Measurements from ENCODE around the gene RLBP1.
"Not testable (repeated sequence)": the region's sequence is repeated elsewhere in the genome, so short reads cannot be mapped to it uniquely, and the experiment has no call there.

RLBP1 gene

GRCh38 chr15:89221543-89221942 lies at the start of gene RLBP1:
RLBP1 (minus strand) TSS chr15:89221579; CDS start chr15:89218975, 2,604 bp downstream.
- Histone ChIP-seq H3K27ac (ENCODE audit: low read depth, low read length) (peak within 1 kb of the TSS; percentile 43), H3K36me3 (ENCODE audit: control insufficient read depth, insufficient read depth, low read length) (no peaks in the 10 kb centered on the region), H3K9ac (ENCODE audit: low read length) (no peak within 1 kb of the TSS), H3K27me3 (ENCODE audit: control insufficient read depth, insufficient read depth, low read length) (no peaks in the 10 kb centered on the region), H3K4me3 (ENCODE audit: low read length) (no peak within 1 kb of the TSS), H3K4me1 (ENCODE audit: control insufficient read depth, insufficient read depth, low read length) (no peaks in the 10 kb centered on the region)

- H3K9ac ChIP-seq (ENCODE audit: low read length); H3K36me3 ChIP-seq (ENCODE audit: control insufficient read depth, insufficient read depth, low read length); H3K27me3 ChIP-seq (ENCODE audit: control insufficient read depth, insufficient read depth, low read length); H3K4me1 ChIP-seq (ENCODE audit: control insufficient read depth, insufficient read depth, low read length); H3K4me3 ChIP-seq (ENCODE audit: low read length); H3K27ac ChIP-seq (ENCODE audit: low read depth, low read length): not testable (repeated sequence)
These were observed 28.8 kb upstream of the RLBP1 start for GRCh38 chr15:89250142-89250541.

GRCh38 chr15:89248584-89248983 lies 27.2 kb upstream of the RLBP1 start:
- Histone ChIP-seq H3K4me1 (ENCODE audit: control insufficient read depth, insufficient read depth, low read length) (peaks cover 6% of the 10 kb centered on the region), H3K36me3 (ENCODE audit: control insufficient read depth, insufficient read depth, low read length) (no peaks in the 10 kb centered on the region), H3K4me3 (ENCODE audit: low read length) (no peak overlapping the region), H3K27ac (ENCODE audit: low read depth, low read length) (no peak overlapping the region), H3K9ac (ENCODE audit: low read length) (no peak overlapping the region), H3K27me3 (ENCODE audit: control insufficient read depth, insufficient read depth, low read length) (no peaks in the 10 kb centered on the region)

GRCh38 chr15:89247446-89247845 lies 26.1 kb upstream of the RLBP1 start:
- H3K9ac ChIP-seq (ENCODE audit: low read length): no peak overlapping the region
- H3K27me3 ChIP-seq (ENCODE audit: control insufficient read depth, insufficient read depth, low read length): no peaks in the 10 kb centered on the region
- H3K4me3 ChIP-seq (ENCODE audit: low read length): no peak overlapping the region
- H3K36me3 ChIP-seq (ENCODE audit: control insufficient read depth, insufficient read depth, low read length): no peaks in the 10 kb centered on the region
- no peak overlapping the region for H3K27ac ChIP-seq (ENCODE audit: low read depth, low read length)
- peaks cover 6% of the 10 kb centered on the region for H3K4me1 ChIP-seq (ENCODE audit: control insufficient read depth, insufficient read depth, low read length)

GRCh38 chr15:89244574-89244903 lies 23.2 kb upstream of the RLBP1 start:
- H3K4me3 ChIP-seq (ENCODE audit: low read length): peak overlapping the region; percentile 92
- no peak overlapping the region for H3K27ac ChIP-seq (ENCODE audit: low read depth, low read length)
- no peak overlapping the region for H3K9ac ChIP-seq (ENCODE audit: low read length)
- no peaks in the 10 kb centered on the region for H3K27me3 ChIP-seq (ENCODE audit: control insufficient read depth, insufficient read depth, low read length)
- no peaks in the 10 kb centered on the region for H3K36me3 ChIP-seq (ENCODE audit: control insufficient read depth, insufficient read depth, low read length)
- peaks cover 6% of the 10 kb centered on the region for H3K4me1 ChIP-seq (ENCODE audit: control insufficient read depth, insufficient read depth, low read length)

- peak within 1 kb of the TSS; percentile 92 for H3K4me3 ChIP-seq (ENCODE audit: low read length)
- no peaks in the 10 kb centered on the region for H3K36me3 ChIP-seq (ENCODE audit: control insufficient read depth, insufficient read depth, low read length)
- peak within 1 kb of the TSS; percentile 49 for H3K9ac ChIP-seq (ENCODE audit: low read length)
- H3K27me3 ChIP-seq (ENCODE audit: control insufficient read depth, insufficient read depth, low read length): no peaks in the 10 kb centered on the region
- peaks cover 6% of the 10 kb centered on the region for H3K4me1 ChIP-seq (ENCODE audit: control insufficient read depth, insufficient read depth, low read length)
- H3K27ac ChIP-seq (ENCODE audit: low read depth, low read length): no peak within 1 kb of the TSS
These were observed 22.6 kb upstream of the RLBP1 start, which contains the start of gene FANCI for GRCh38 chr15:89243691-89244573. FANCI (plus strand) TSS chr15:89243979; CDS start chr15:89247648, 3,669 bp downstream.

GRCh38 chr15:89243046-89243690 lies 21.8 kb upstream of the RLBP1 start:
- Histone ChIP-seq H3K4me1 (ENCODE audit: control insufficient read depth, insufficient read depth, low read length) (peaks cover 6% of the 10 kb centered on the region), H3K9ac (ENCODE audit: low read length) (peak overlapping the region; percentile 49), H3K27me3 (ENCODE audit: control insufficient read depth, insufficient read depth, low read length) (no peaks in the 10 kb centered on the region), H3K4me3 (ENCODE audit: low read length) (peak overlapping the region; percentile 92), H3K27ac (ENCODE audit: low read depth, low read length) (no peak overlapping the region), H3K36me3 (ENCODE audit: control insufficient read depth, insufficient read depth, low read length) (no peaks in the 10 kb centered on the region)

GRCh38 chr15:89239883-89240810 lies 18.8 kb upstream of the RLBP1 start:
- H3K4me1 ChIP-seq (ENCODE audit: control insufficient read depth, insufficient read depth, low read length); H3K27ac ChIP-seq (ENCODE audit: low read depth, low read length); H3K27me3 ChIP-seq (ENCODE audit: control insufficient read depth, insufficient read depth, low read length); H3K4me3 ChIP-seq (ENCODE audit: low read length); H3K36me3 ChIP-seq (ENCODE audit: control insufficient read depth, insufficient read depth, low read length); H3K9ac ChIP-seq (ENCODE audit: low read length): not testable (repeated sequence)

- no peaks in the 10 kb centered on the region for H3K36me3 ChIP-seq (ENCODE audit: control insufficient read depth, insufficient read depth, low read length)
- no peaks in the 10 kb centered on the region for H3K4me1 ChIP-seq (ENCODE audit: control insufficient read depth, insufficient read depth, low read length)
- H3K4me3 ChIP-seq (ENCODE audit: low read length): no peak overlapping the region
- no peak overlapping the region for H3K27ac ChIP-seq (ENCODE audit: low read depth, low read length)
- H3K9ac ChIP-seq (ENCODE audit: low read length): no peak overlapping the region
- H3K27me3 ChIP-seq (ENCODE audit: control insufficient read depth, insufficient read depth, low read length): no peaks in the 10 kb centered on the region
These were observed 10.5 kb upstream of the RLBP1 start for GRCh38 chr15:89231832-89232231.

- Histone ChIP-seq H3K27me3 (ENCODE audit: control insufficient read depth, insufficient read depth, low read length) (no peaks in the 10 kb centered on the region), H3K4me1 (ENCODE audit: control insufficient read depth, insufficient read depth, low read length) (no peaks in the 10 kb centered on the region), H3K9ac (ENCODE audit: low read length) (no peak overlapping the region), H3K4me3 (ENCODE audit: low read length) (no peak overlapping the region), H3K27ac (ENCODE audit: low read depth, low read length) (no peak overlapping the region), H3K36me3 (ENCODE audit: control insufficient read depth, insufficient read depth, low read length) (no peaks in the 10 kb centered on the region)
These were observed 8.9 kb upstream of the RLBP1 start for GRCh38 chr15:89230277-89230676.

- no peak overlapping the region for H3K27ac ChIP-seq (ENCODE audit: low read depth, low read length)
- no peaks in the 10 kb centered on the region for H3K36me3 ChIP-seq (ENCODE audit: control insufficient read depth, insufficient read depth, low read length)
- no peaks in the 10 kb centered on the region for H3K4me1 ChIP-seq (ENCODE audit: control insufficient read depth, insufficient read depth, low read length)
- no peak overlapping the region for H3K9ac ChIP-seq (ENCODE audit: low read length)
- H3K4me3 ChIP-seq (ENCODE audit: low read length): no peak overlapping the region
- H3K27me3 ChIP-seq (ENCODE audit: control insufficient read depth, insufficient read depth, low read length): no peaks in the 10 kb centered on the region
These were observed 6.0 kb upstream of the RLBP1 start for GRCh38 chr15:89227425-89227824.

Measured in rectal smooth muscle tissue (tissue), 1 donor.